Left renal pelvis (tissue), 4 donors: ENCODE data around the gene NXT2. TPM values are rescaled to one million over a fixed set of nuclear protein-coding genes. Genes with fewer than 3 reads are reported as not detected.

Experiments
- polyA plus RNA-seq, 4 donors: library from polyadenylated mRNA; unstranded; fragments of 120-200 nt; gene quantifications; one replicate each; pipeline ENCODE4 v1.2.1, GENCODE V29; 2013; ENCODE audit not compliant: insufficient read length in 4 of 4

The NXT2 gene
- polyA plus RNA-seq, 4 donors = 16.0 to 25.8 (median 18.3) TPM

Other genes with a start within 250 kb of the NXT2 start
- gene GUCY2F, start 54.8 kb upstream of the NXT2 start, polyA plus RNA-seq = under 1 TPM in 1 of 4 donors, not detected in 3; 0.04 TPM
- gene KCNE5, start 88.3 kb downstream of the NXT2 start, polyA plus RNA-seq = 1 to 10 TPM; 2.8 to 4.8 (median 3.8) TPM
- gene ACSL4, start 196.4 kb downstream of the NXT2 start, polyA plus RNA-seq = 10 to 100 TPM; 16.5 to 71.9 (median 51.5) TPM